MCF 10A (cell line): ENCODE data around the gene GPR35. TPM values are rescaled to one million over a fixed set of nuclear protein-coding genes. Genes with fewer than 3 reads are reported as not detected.

Experiments
- BruUV-seq: library from RNA; stranded (reverse); fragments of 400-500 nt; replicated peaks from 2 replicates; lab custom pipeline; 2021; lab: Mats Ljungman, UMichigan
- CTCF ChIA-PET: fragments of 300-600 bp; sonication (Branson Sonifier 250); formaldehyde crosslinking; extraction: SDS; loops from one replicate; lab custom pipeline; 2021; ENCODE audit warnings: antibody characterized with exemption, inconsistent platforms; lab: Yijun Ruan, JAX
- POLR2A ChIA-PET: fragments of 300-600, 350-650 bp; sonication (Branson Sonifier 250); formaldehyde crosslinking; extraction: SDS; loops from one replicate; lab custom pipeline; 2020; ENCODE audit warnings: antibody characterized with exemption, inconsistent platforms; lab: Yijun Ruan, JAX
- DNase-seq: peaks from one replicate; pipeline ENCODE4 v3.0.0-alpha.2; 2018; ENCODE audit not compliant: unreplicated experiment
- H3K27ac Mint-ChIP-seq: one replicate; pipeline ENCODE4 v1.8.0; 2022; ENCODE audit warnings: mild to moderate bottlenecking, low read depth, mixed read lengths; ENCODE audit not compliant: unreplicated experiment
- H3K27me3 Mint-ChIP-seq: one replicate; pipeline ENCODE4 v1.8.0; 2022; ENCODE audit warnings: mixed read lengths; ENCODE audit not compliant: insufficient read depth, unreplicated experiment
- H3K36me3 Mint-ChIP-seq: one replicate; pipeline ENCODE4 v1.8.0; 2022; ENCODE audit warnings: mild to moderate bottlenecking, moderate library complexity, mixed read lengths; ENCODE audit not compliant: insufficient read depth, unreplicated experiment
- H3K4me1 Mint-ChIP-seq: one replicate; pipeline ENCODE4 v1.8.0; 2022; ENCODE audit warnings: mixed read lengths; ENCODE audit not compliant: insufficient read depth, unreplicated experiment
- H3K4me3 Mint-ChIP-seq: one replicate; pipeline ENCODE4 v1.8.0; 2022; ENCODE audit warnings: mild to moderate bottlenecking, moderate library complexity, mixed read lengths; ENCODE audit not compliant: unreplicated experiment
- H3K9me3 Mint-ChIP-seq: one replicate; pipeline ENCODE4 v1.8.0; 2022; ENCODE audit warnings: mixed read lengths; ENCODE audit not compliant: unreplicated experiment
- intact Hi-C: fragments of 100-400 bp; cut with micrococcal nuclease; formaldehyde crosslinking; loops from 2 replicates; pipeline ENCODE4 v1.14.1; 2022
- total RNA-seq: library from RNA; stranded (reverse); gene quantifications from 2 replicates; pipeline ENCODE4 v1.2.3, GENCODE V29; 2022
- TF ChIP-seq, protein P1 (sequence below): fragments of 200-600 bp; IDR thresholded peaks from one replicate; pipeline ENCODE4 v1.8.0; 2022; ENCODE audit warnings: antibody characterized with exemption, mild to moderate bottlenecking; ENCODE audit not compliant: unreplicated experiment

Gene GPR35
- total RNA-seq, 1 experiment from 2014 or later: 0.42 TPM

DNA sequence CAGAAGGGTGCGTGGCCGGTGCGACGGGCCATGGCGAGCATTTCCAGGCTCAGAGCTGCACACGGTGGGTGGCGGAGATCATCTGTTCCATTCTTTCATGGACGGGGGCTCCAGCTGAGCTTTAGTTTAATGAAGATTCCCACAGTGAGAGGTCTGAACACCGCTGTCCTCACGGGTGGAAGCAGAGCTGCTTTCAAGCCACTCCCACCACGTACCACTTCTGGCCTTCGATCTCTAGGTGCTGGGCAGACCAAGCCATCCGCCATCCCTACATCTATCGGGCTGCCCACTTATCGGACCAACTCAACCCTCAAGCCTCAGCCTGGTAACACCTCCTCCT, 18.5 kb downstream of the GPR35 start:
- Mint-ChIP-seq H3K36me3 (no peaks in the 10 kb centered on the region), H3K4me1 (no peaks in the 10 kb centered on the region), H3K4me3 (no peak overlapping the region), H3K9me3 (no peaks in the 10 kb centered on the region), H3K27me3 (peaks cover 64% of the 10 kb centered on the region), H3K27ac (no peak overlapping the region)
- intact Hi-C loops: no loop called here
- BruUV-seq: no TSS peak
- POLR2A ChIA-PET: no interaction called here
- TF ChIP-seq, protein P1, sequence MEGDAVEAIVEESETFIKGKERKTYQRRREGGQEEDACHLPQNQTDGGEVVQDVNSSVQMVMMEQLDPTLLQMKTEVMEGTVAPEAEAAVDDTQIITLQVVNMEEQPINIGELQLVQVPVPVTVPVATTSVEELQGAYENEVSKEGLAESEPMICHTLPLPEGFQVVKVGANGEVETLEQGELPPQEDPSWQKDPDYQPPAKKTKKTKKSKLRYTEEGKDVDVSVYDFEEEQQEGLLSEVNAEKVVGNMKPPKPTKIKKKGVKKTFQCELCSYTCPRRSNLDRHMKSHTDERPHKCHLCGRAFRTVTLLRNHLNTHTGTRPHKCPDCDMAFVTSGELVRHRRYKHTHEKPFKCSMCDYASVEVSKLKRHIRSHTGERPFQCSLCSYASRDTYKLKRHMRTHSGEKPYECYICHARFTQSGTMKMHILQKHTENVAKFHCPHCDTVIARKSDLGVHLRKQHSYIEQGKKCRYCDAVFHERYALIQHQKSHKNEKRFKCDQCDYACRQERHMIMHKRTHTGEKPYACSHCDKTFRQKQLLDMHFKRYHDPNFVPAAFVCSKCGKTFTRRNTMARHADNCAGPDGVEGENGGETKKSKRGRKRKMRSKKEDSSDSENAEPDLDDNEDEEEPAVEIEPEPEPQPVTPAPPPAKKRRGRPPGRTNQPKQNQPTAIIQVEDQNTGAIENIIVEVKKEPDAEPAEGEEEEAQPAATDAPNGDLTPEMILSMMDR: no peak
- no peak for DNase-seq
- CTCF ChIA-PET: no interaction called here

DNA sequence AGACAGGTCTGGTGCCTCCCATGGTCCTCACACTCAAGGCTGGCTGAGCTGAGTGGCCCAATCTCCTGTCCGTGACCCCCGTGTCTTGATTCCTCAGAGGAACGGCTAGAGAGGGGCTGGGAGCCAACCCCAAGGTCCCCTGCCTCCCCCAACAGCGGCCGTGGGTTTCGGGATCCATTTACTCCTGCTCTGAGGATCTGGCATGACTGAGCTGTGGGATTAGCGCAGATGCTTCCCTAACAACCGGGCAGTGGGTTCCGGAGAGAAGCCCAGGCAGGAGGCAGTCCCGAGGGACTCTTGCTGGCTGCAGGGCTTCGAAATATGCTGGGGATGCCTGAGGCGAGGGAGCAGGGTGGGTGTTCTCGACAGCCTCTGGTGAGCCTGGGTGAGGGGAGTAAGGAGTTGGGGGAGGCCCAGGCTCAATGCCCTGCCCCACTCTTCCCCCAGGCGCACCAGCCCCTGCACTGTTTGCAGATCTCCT, 18.9 kb downstream of the GPR35 start:
- ChIA-PET POLR2A (no interaction called here), CTCF (no interaction called here)
- no peaks in the 10 kb centered on the region for H3K4me1 Mint-ChIP-seq
- no peak overlapping the region for H3K27ac Mint-ChIP-seq
- peaks cover 68% of the 10 kb centered on the region for H3K27me3 Mint-ChIP-seq
- H3K9me3 Mint-ChIP-seq: no peaks in the 10 kb centered on the region
- no TSS peak for BruUV-seq
- DNase-seq: no peak
- intact Hi-C loops: no loop called here
- no peak overlapping the region for H3K4me3 Mint-ChIP-seq
- H3K36me3 Mint-ChIP-seq: no peaks in the 10 kb centered on the region
- TF ChIP-seq, protein P1: no peak

DNA sequence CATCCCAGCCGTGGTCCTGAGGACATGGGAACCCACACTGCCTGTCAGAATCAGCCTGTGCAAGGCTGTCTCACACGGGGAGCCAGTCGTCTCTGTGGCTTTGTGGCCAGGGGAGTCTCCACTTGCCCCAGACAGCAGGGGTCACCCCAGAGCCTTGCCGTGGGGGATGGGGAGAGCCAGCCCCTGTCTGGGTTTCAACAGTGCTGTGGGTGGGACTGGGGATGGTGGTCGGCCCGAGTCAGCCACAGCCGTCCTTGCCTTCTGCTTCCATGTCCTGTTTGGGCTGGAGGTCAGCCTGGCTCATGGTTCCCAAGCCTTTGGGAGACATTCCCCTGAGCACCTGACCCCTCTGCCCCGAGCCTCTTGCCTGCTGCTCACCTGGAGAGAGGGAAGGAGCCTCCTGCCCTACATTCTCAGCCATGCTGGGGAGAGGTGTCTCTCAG, 19.6 kb downstream of the GPR35 start:
- H3K36me3 Mint-ChIP-seq: no peaks in the 10 kb centered on the region
- ChIA-PET POLR2A (no interaction called here), CTCF (no interaction called here)
- no peak for DNase-seq
- no peak overlapping the region for H3K4me3 Mint-ChIP-seq
- no peak overlapping the region for H3K27ac Mint-ChIP-seq
- H3K27me3 Mint-ChIP-seq: peaks cover 68% of the 10 kb centered on the region
- intact Hi-C loops: no loop called here
- no peaks in the 10 kb centered on the region for H3K9me3 Mint-ChIP-seq
- TF ChIP-seq, protein P1: no peak
- BruUV-seq: no TSS peak
- H3K4me1 Mint-ChIP-seq: no peaks in the 10 kb centered on the region

DNA sequence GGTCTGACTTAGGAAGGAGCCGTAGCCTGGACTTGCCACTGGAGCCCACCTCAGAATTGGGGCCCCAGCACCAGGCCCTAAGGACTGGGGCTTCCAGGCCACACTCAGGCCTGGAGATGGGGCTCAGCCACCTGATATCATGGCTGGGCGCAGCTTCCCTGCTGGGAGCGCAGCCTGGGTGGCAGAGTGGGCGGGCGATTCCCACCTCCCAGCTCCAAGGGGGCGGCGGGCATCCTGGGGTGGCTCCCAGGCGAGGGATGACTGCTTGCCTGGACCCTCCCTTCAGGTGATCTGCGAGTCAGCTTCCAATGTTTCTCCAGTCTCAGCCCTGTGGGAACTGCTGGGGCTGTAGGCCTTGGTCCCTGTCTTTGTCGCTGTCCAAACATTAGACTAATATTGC, 20.1 kb downstream of the GPR35 start:
- no peaks in the 10 kb centered on the region for H3K36me3 Mint-ChIP-seq
- no peak overlapping the region for H3K27ac Mint-ChIP-seq
- no peaks in the 10 kb centered on the region for H3K9me3 Mint-ChIP-seq
- ChIA-PET POLR2A (no interaction called here), CTCF (no interaction called here)
- no peaks in the 10 kb centered on the region for H3K4me1 Mint-ChIP-seq
- TF ChIP-seq, protein P1: no peak
- BruUV-seq: no TSS peak
- H3K27me3 Mint-ChIP-seq: peaks cover 69% of the 10 kb centered on the region
- DNase-seq: no peak
- intact Hi-C loops: no loop called here
- H3K4me3 Mint-ChIP-seq: no peak overlapping the region
